GM23338 (cell line): ENCODE results near the gene USP19.

ENCODE experiments used
- CREB1 ChIP-seq: fragments of 250-450 bp; sonication (Bioruptor Pico); IDR thresholded peaks from 2 replicates; pipeline ENCODE4 v1.5.0; 2020; ENCODE audit warnings: low read depth, mild to moderate bottlenecking, moderate library complexity
- CTCF ChIP-seq, 2 experiments: fragments of 200-600 bp in 1 of 2; sonication (generic) in 1 of 2; conservative IDR thresholded peaks; 2 replicates each; pipeline versions ENCODE4 v1.5.1 to v1.6.1; 2016 to 2017; ENCODE audit warnings: antibody characterized with exemption in 2 of 2, low read depth in 2 of 2, mild to moderate bottlenecking in 2 of 2, moderate library complexity in 1 of 2
- EZH2 ChIP-seq: fragments of 200-600 bp; sonication (generic); IDR thresholded peaks from one replicate; pipeline ENCODE4 v1.8.0; 2017; ENCODE audit warnings: antibody characterized with exemption, mild to moderate bottlenecking, low read depth; ENCODE audit not compliant: unreplicated experiment
- EZH2phosphoT487 ChIP-seq: fragments of 200-600 bp; sonication (generic); IDR thresholded peaks from one replicate; pipeline ENCODE4 v1.8.1; 2018; ENCODE audit warnings: antibody characterized with exemption; ENCODE audit not compliant: unreplicated experiment
- JUNB ChIP-seq: IDR thresholded peaks from one replicate; pipeline ENCODE4 v1.6.1; 2016; ENCODE audit warnings: antibody characterized with exemption; ENCODE audit not compliant: unreplicated experiment
- POLR2AphosphoS5 ChIP-seq: IDR thresholded peaks from 2 replicates; pipeline ENCODE4 v1.6.1; 2016; ENCODE audit warnings: antibody characterized with exemption, low read depth
- REST ChIP-seq: IDR thresholded peaks from one replicate; pipeline ENCODE4 v1.6.1; 2018; ENCODE audit warnings: antibody characterized with exemption; ENCODE audit not compliant: unreplicated experiment
- STAT1 ChIP-seq: IDR thresholded peaks from one replicate; pipeline ENCODE4 v1.6.1; 2016; ENCODE audit warnings: antibody characterized with exemption; ENCODE audit not compliant: unreplicated experiment
- ZNF114 ChIP-seq: fragments of 250-450 bp; sonication (Bioruptor Pico); IDR thresholded peaks from 2 replicates; pipeline ENCODE4 v1.5.0; 2020; ENCODE audit warnings: mild to moderate bottlenecking, moderate library complexity
- ZNF331 ChIP-seq: fragments of 250-450 bp; sonication (Bioruptor Pico); IDR thresholded peaks from 2 replicates; pipeline ENCODE4 v1.5.0; 2020; ENCODE audit warnings: low read depth, mild to moderate bottlenecking, moderate library complexity

- TF ChIP-seq POLR2AphosphoS5: no peak
- TF ChIP-seq EZH2: no peak
- TF ChIP-seq CTCF (conservative IDR thresholded peaks at IDR 0.05; ENCODE audit: low read depth in 2 of 2): no peak
- TF ChIP-seq ZNF331 (CRISPR knock-in tag): no peak
- no peak for TF ChIP-seq REST
- TF ChIP-seq EZH2phosphoT487: no peak
- no peak for TF ChIP-seq CREB1 (CRISPR knock-in tag)
- no peak for TF ChIP-seq JUNB
- TF ChIP-seq ZNF114: no peak
- no peak for TF ChIP-seq STAT1
Observed at GRCh38 chr3:49151610-49152009, 31.0 kb upstream of the USP19 start.
